HG02970 (cell line): Measurements from ENCODE around the gene HECTD4.
A peak's percentile ranks its signal among the peaks of the same experiment; 100 is the strongest.
"Not testable (repeated sequence)": the region's sequence is repeated elsewhere in the genome, so short reads cannot be mapped to it uniquely, and the experiment has no call there.

Experiments used
- ATAC-seq: cut with Tn5 transposase; IDR thresholded peaks from one replicate; pipeline ENCODE4 v1.9.1; 2021; ENCODE audit warnings: mild to moderate bottlenecking, moderate library complexity, moderate number of reproducible peaks; ENCODE audit not compliant: unreplicated experiment, low FRiP score

Gene HECTD4

GRCh38 chr12:112165624-112166023, 216.6 kb downstream of the HECTD4 start:
- no peak for ATAC-seq

- ATAC-seq: no peak
Measured at GRCh38 chr12:112164011-112164660, 218.1 kb downstream of the HECTD4 start.

- ATAC-seq: no peak
Measured at GRCh38 chr12:112163471-112163991, 218.7 kb downstream of the HECTD4 start.

GRCh38 chr12:112163056-112163455, 219.2 kb downstream of the HECTD4 start:
- no peak for ATAC-seq

GRCh38 chr12:112162241-112162790, 219.9 kb downstream of the HECTD4 start:
- no peak for ATAC-seq

- no peak for ATAC-seq
Measured at GRCh38 chr12:112161711-112162110, 220.5 kb downstream of the HECTD4 start.

GRCh38 chr12:112160611-112161010, 221.6 kb downstream of the HECTD4 start:
- ATAC-seq: no peak

GRCh38 chr12:112159146-112159541, 223.1 kb downstream of the HECTD4 start:
- no peak for ATAC-seq

GRCh38 chr12:112158461-112159145, 223.6 kb downstream of the HECTD4 start:
- ATAC-seq: not testable (repeated sequence)

GRCh38 chr12:112153893-112154219, 228.4 kb downstream of the HECTD4 start:
- ATAC-seq: no peak

GRCh38 chr12:112153181-112153892, 228.9 kb downstream of the HECTD4 start:
- ATAC-seq: no peak

- ATAC-seq: no peak
Measured at GRCh38 chr12:112151766-112152541, 230.3 kb downstream of the HECTD4 start.

- no peak for ATAC-seq
Measured at GRCh38 chr12:112149596-112149995, 232.6 kb downstream of the HECTD4 start.

- no peak for ATAC-seq
Measured at GRCh38 chr12:112148031-112148513, 234.2 kb downstream of the HECTD4 start.

- no peak for ATAC-seq
Measured at GRCh38 chr12:112146123-112146522, 236.1 kb downstream of the HECTD4 start.

- ATAC-seq: no peak
Measured at GRCh38 chr12:112140728-112141127, 241.5 kb downstream of the HECTD4 start.

GRCh38 chr12:112134731-112135130, 247.5 kb downstream of the HECTD4 start:
- no peak for ATAC-seq

GRCh38 chr12:112133418-112133817, 248.8 kb downstream of the HECTD4 start:
- ATAC-seq: no peak

GRCh38 chr12:112131686-112132085, 250.5 kb downstream of the HECTD4 start:
- ATAC-seq: no peak

- peak; percentile 51 for ATAC-seq
Measured at GRCh38 chr12:112130441-112130998, 251.7 kb downstream of the HECTD4 start.
